Cardiac muscle cell (in vitro differentiated cells and primary cell): Measurements from ENCODE around the gene CADM1. TPM values are rescaled to one million over a fixed set of nuclear protein-coding genes. Genes with fewer than 3 reads are reported as not detected.

Source experiments
- DNase-seq, 2 donors: peaks; one replicate each; pipeline versions ENCODE4 v3.0.0 to v3.0.0-alpha.2; 2010 to 2017; ENCODE audit warnings: low read depth in 1 of 2, low spot score in 1 of 2
- H3K27ac ChIP-seq: fragments of 200-600 bp; sonication (generic); 2 replicates; pipeline ENCODE4 v1.5.1; 2016
- H3K27me3 ChIP-seq: fragments of 200-600 bp; sonication (generic); 2 replicates; pipeline ENCODE4 v1.6.0; 2016; ENCODE audit warnings: control low read depth
- H3K36me3 ChIP-seq: fragments of 200-600 bp; sonication (generic); 2 replicates; pipeline ENCODE4 v1.5.1; 2016; ENCODE audit warnings: control low read depth
- H3K4me1 ChIP-seq: fragments of 200-600 bp; sonication (generic); 2 replicates; pipeline ENCODE4 v1.8.1; 2017; ENCODE audit warnings: low read depth, mild to moderate bottlenecking, mixed run types
- H3K4me3 ChIP-seq: fragments of 200-600 bp; sonication (generic); 2 replicates; pipeline ENCODE4 v1.5.1; 2016; ENCODE audit warnings: mild to moderate bottlenecking
- H3K9me3 ChIP-seq: fragments of 200-600 bp; sonication (generic); 2 replicates; pipeline ENCODE4 v1.5.1; 2017; ENCODE audit warnings: low read depth, mild to moderate bottlenecking, control low read depth
- CTCF ChIP-seq: IDR thresholded peaks from 2 replicates; pipeline ENCODE4 v1.5.1; 2012; ENCODE audit warnings: low read depth, mild to moderate bottlenecking, low read length
- polyA plus RNA-seq: library from polyadenylated mRNA; unstranded; fragments of >200 nt; fragmentation: Nextera tagmentation; extraction: Ambion mirVana; gene quantifications from 2 replicates; pipeline ENCODE4 v1.2.1, GENCODE V29; 2016
- total RNA-seq: library from RNA; depleted of rRNA; stranded (reverse); fragments of >200 nt; gene quantifications from 2 replicates; pipeline ENCODE4 v1.2.3, GENCODE V29; 2016

The CADM1 gene
- total and polyA plus RNA-seq, 2 experiments from 2014 or later: 113 to 149 TPM

DNA sequence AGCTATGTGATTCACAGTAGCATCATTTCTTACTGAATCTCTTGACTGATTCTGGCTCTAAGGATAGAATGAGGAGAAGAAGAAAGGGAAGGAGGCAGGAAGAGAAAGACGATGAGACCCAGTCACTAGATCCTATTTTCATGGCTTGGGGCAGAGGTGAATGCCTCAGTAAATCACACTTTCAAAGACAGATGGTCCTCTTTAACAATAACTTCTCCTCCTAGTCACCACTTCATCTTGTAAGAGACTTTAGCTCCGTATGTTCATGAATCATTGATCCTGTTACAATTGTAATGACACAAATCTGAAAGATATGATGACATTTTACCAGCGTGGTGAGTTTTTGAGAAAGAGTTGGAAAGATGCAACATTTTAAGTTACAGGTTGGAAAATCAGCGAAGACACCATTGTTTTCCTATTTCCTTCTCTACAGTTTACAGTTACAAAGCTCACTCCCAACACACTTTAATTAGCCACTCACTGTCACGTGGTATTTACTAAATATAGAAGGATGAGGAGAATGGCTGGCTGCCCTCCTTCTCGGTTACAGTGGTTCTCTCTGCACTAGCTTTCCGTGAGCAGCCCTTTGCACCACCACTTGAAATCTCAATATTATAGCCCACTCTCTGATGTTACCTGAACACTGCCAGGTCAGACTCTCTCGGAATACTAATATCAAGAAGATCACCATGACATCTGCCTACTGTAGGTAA, 205.8 kb downstream of the CADM1 start:
- H3K27me3 ChIP-seq: no peaks in the 10 kb centered on the region
- DNase-seq: no peak
- no peaks in the 10 kb centered on the region for H3K9me3 ChIP-seq
- no peaks in the 10 kb centered on the region for H3K36me3 ChIP-seq
- H3K4me1 ChIP-seq: peaks cover 7% of the 10 kb centered on the region
- no peak overlapping the region for H3K4me3 ChIP-seq
- H3K27ac ChIP-seq: no peak overlapping the region
- TF ChIP-seq CTCF: no peak

GRCh38 chr11:115297330-115297729, 206.9 kb downstream of the CADM1 start:
- Histone ChIP-seq H3K4me3 (no peak overlapping the region), H3K9me3 (no peaks in the 10 kb centered on the region), H3K4me1 (peaks cover 8% of the 10 kb centered on the region), H3K27ac (no peak overlapping the region), H3K36me3 (no peaks in the 10 kb centered on the region), H3K27me3 (no peaks in the 10 kb centered on the region)
- TF ChIP-seq CTCF: no peak
- no peak for DNase-seq

DNA sequence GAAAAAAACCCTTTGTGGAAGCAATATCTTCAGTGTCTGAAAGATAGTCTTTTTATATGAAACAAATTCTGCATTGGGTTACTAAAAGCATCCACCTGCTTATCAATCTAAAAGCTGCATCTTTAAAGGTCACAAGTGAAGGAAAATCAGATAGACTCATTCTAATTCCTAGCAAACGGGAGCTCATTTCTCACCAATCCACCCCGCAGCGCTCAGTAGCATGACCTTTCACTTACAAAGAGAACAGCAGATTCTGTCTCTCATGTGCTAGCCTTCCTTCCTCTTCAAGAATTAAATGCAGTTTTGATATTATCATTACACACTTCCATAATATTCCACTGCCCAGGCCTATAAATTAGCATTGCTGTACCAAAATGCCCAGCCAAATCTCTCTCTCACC, 212.9 kb downstream of the CADM1 start:
- H3K9me3 ChIP-seq: no peaks in the 10 kb centered on the region
- no peak overlapping the region for H3K4me3 ChIP-seq
- H3K36me3 ChIP-seq: no peaks in the 10 kb centered on the region
- no peak for TF ChIP-seq CTCF
- no peak for DNase-seq
- peaks cover 39% of the 10 kb centered on the region for H3K4me1 ChIP-seq
- H3K27me3 ChIP-seq: no peaks in the 10 kb centered on the region
- H3K27ac ChIP-seq: peak overlapping the region; percentile 8

GRCh38 chr11:115290893-115291292, 213.3 kb downstream of the CADM1 start:
- peaks cover 44% of the 10 kb centered on the region for H3K4me1 ChIP-seq
- H3K4me3 ChIP-seq: no peak overlapping the region
- TF ChIP-seq CTCF: no peak
- no peak overlapping the region for H3K27ac ChIP-seq
- H3K9me3 ChIP-seq: no peaks in the 10 kb centered on the region
- DNase-seq: no peak
- no peaks in the 10 kb centered on the region for H3K27me3 ChIP-seq
- H3K36me3 ChIP-seq: no peaks in the 10 kb centered on the region

DNA sequence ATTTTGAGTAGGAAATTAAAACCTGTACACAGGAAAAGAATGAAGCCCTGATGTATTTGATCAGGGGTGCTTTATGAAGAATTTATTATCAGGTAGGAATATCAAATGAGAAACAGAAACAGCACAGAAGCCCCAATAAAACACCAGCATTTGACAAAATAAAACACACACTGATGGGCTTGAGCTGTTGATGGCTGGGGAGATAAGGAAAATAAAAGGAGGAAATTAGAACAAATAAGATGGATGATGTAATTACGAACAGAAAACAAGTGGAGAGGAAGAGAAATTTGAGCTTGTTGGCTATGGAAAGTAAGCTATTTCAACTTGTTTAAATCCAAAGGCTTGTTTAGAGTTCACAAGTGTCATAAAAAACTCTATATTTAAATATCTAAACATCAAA, 213.7 kb downstream of the CADM1 start:
- no peak for DNase-seq
- Histone ChIP-seq H3K4me1 (peaks cover 46% of the 10 kb centered on the region), H3K27me3 (no peaks in the 10 kb centered on the region), H3K4me3 (no peak overlapping the region), H3K9me3 (no peaks in the 10 kb centered on the region), H3K27ac (no peak overlapping the region), H3K36me3 (no peaks in the 10 kb centered on the region)
- no peak for TF ChIP-seq CTCF
